Mesenteric fat pad (tissue), 1 donor: ENCODE data around the gene JUP. TPM values are rescaled to one million over a fixed set of nuclear protein-coding genes. Genes with fewer than 3 reads are reported as not detected.

Experiments used
- DNase-seq: peaks from one replicate; pipeline ENCODE4 v3.0.0-alpha.2; 2020; ENCODE audit warnings: low spot score
- total RNA-seq: library from RNA; stranded (reverse); fragmentation: NEBNext Ultra II Directional; extraction: Animal tissue kit (Norgen Biotek cat#: 25700); gene quantifications from one replicate; pipeline ENCODE4 v1.2.1, GENCODE V29; 2021
- donor health status: DM: yes; HTN: yes; CAD: no.

The JUP gene
- total RNA-seq, 1 donor from 2014 or later, result 16.2 TPM

GRCh38 chr17:41724476-41725050, 61.9 kb downstream of the JUP start:
- DNase-seq, result no peak

- DNase-seq, result no peak
Observed at GRCh38 chr17:41723801-41724475, 62.6 kb downstream of the JUP start.

GRCh38 chr17:41722231-41722630, 64.3 kb downstream of the JUP start:
- no peak for DNase-seq

GRCh38 chr17:41718287-41718645, 68.2 kb downstream of the JUP start:
- no peak for DNase-seq

GRCh38 chr17:41717408-41718286, 68.9 kb downstream of the JUP start:
- DNase-seq, result no peak

- no peak for DNase-seq
Observed at GRCh38 chr17:41711669-41712400, 74.7 kb downstream of the JUP start, which contains the start of gene GAST. Gene GAST (plus strand): TSS chr17:41712331. CDS start chr17:41715437, 3,106 bp downstream.

GRCh38 chr17:41710472-41711090, 75.9 kb downstream of the JUP start:
- no peak for DNase-seq

- DNase-seq, result no peak
Observed at GRCh38 chr17:41707803-41708669, 78.5 kb downstream of the JUP start.

GRCh38 chr17:41705271-41705991, 81.1 kb downstream of the JUP start:
- no peak for DNase-seq

Other genes starting within 250 kb of the JUP start
- not detected for gene KRT9, start 214.7 kb downstream of the JUP start, total RNA-seq
- 1.00 TPM for gene KRT14, start 199.8 kb downstream of the JUP start, total RNA-seq
- gene KRT16, start 173.9 kb downstream of the JUP start, total RNA-seq, result 5.5 TPM
- not detected for gene KRT17, start 162.1 kb downstream of the JUP start, total RNA-seq
- 972 TPM for gene EIF1, start 97.8 kb downstream of the JUP start, total RNA-seq
- gene GAST, start 74.4 kb downstream of the JUP start, total RNA-seq, result not detected
- 0.13 TPM for gene HAP1, start 52.1 kb downstream of the JUP start, total RNA-seq
- gene P3H4, start 25.2 kb upstream of the JUP start, total RNA-seq, result 5.6 TPM
- 35.7 TPM for gene FKBP10, start 26.3 kb upstream of the JUP start, total RNA-seq
- 43.8 TPM for gene NT5C3B, start 49.5 kb upstream of the JUP start, total RNA-seq
- gene KLHL10, start 51.1 kb upstream of the JUP start, total RNA-seq, result 0.74 TPM
- gene KLHL11, start 78.7 kb upstream of the JUP start, total RNA-seq, result 10.8 TPM
- 140 TPM for gene ACLY, start 132.2 kb upstream of the JUP start, total RNA-seq
- 0.48 TPM for gene ODAD4, start 143.9 kb upstream of the JUP start, total RNA-seq
- 84.0 TPM for gene CNP, start 180.1 kb upstream of the JUP start, total RNA-seq
- gene DNAJC7, start 230.7 kb upstream of the JUP start, total RNA-seq, result 74.8 TPM
- 30.9 TPM for gene NKIRAS2, start 233.4 kb upstream of the JUP start, total RNA-seq